Measurements from ENCODE around the gene RS1.

DNA sequence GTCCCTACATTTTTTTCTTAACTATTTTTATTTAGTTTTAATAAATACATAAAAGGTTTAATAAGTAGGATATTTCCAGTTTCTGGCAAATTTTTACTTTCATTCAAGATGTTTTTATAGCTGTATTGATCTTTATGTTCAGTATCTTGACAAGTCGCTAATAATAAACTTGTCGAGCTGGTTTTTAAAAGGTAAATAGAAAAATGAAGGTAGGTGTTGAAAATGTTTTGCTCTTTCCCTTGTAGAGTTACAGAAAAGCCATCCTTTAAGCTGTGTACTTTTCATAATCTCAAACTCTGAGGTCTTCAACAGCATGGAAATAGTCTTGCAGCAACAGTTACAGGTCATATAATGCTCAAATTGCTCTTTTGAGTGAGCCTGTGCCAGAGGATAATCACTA, 52.6 kb downstream of the RS1 start:
- TF ChIP-seq EZH2 (IDR thresholded peaks at IDR 0.05; ENCODE audit: insufficient read depth, low read length): no peak
- TF ChIP-seq, protein P1, sequence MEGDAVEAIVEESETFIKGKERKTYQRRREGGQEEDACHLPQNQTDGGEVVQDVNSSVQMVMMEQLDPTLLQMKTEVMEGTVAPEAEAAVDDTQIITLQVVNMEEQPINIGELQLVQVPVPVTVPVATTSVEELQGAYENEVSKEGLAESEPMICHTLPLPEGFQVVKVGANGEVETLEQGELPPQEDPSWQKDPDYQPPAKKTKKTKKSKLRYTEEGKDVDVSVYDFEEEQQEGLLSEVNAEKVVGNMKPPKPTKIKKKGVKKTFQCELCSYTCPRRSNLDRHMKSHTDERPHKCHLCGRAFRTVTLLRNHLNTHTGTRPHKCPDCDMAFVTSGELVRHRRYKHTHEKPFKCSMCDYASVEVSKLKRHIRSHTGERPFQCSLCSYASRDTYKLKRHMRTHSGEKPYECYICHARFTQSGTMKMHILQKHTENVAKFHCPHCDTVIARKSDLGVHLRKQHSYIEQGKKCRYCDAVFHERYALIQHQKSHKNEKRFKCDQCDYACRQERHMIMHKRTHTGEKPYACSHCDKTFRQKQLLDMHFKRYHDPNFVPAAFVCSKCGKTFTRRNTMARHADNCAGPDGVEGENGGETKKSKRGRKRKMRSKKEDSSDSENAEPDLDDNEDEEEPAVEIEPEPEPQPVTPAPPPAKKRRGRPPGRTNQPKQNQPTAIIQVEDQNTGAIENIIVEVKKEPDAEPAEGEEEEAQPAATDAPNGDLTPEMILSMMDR (IDR thresholded peaks at IDR 0.05; ENCODE audit: insufficient read depth, low read depth, low read length): no peak

Measured in astrocyte (in vitro differentiated cells and primary cell).